Vagina (tissue), 2 donors: ENCODE results near the gene ADORA2A.

Experiments
- CTCF ChIP-seq, 3 experiments: fragments of 450-650 bp in 2 of 3; fragments of 200-600 bp in 1 of 3; sonication (generic) in 1 of 3; IDR thresholded peaks; one replicate each; pipeline ENCODE4 v1.5.1; 2017 to 2019; ENCODE audit warnings: antibody characterized with exemption in 3 of 3, mild to moderate bottlenecking in 2 of 3, moderate library complexity in 2 of 3
- POLR2A ChIP-seq, 2 donors: fragments of 450-650 bp; IDR thresholded peaks; one replicate each; pipeline ENCODE4 v1.6.1; 2017; ENCODE audit warnings: antibody characterized with exemption in 2 of 2, mild to moderate bottlenecking in 2 of 2, moderate library complexity in 2 of 2
- POLR2AphosphoS5 ChIP-seq, 2 donors: sonication (generic); formaldehyde crosslinking; IDR thresholded peaks; one replicate each; pipeline ENCODE4 v1.9.0; 2017; ENCODE audit warnings: antibody characterized with exemption in 2 of 2, mild to moderate bottlenecking in 2 of 2, low read depth in 1 of 2; ENCODE audit not compliant: insufficient read depth in 1 of 2

- TF ChIP-seq POLR2A (IDR thresholded peaks at IDR 0.05) = no peak
- TF ChIP-seq CTCF (IDR thresholded peaks at IDR 0.05) = no peak
- TF ChIP-seq POLR2AphosphoS5 (IDR thresholded peaks at IDR 0.05; ENCODE audit: insufficient read depth in 1 of 2, low read depth in 1 of 2) = no peak
These were observed 35.0 kb upstream of the ADORA2A start for GRCh38 chr22:24392218-24392931.
